GM21723 (cell line): ENCODE results near the gene TSPEAR.
"Not testable (repeated sequence)": the region's sequence is repeated elsewhere in the genome, so short reads cannot be mapped to it uniquely, and the experiment has no call there.

Source experiments
- ATAC-seq: cut with Tn5 transposase; IDR thresholded peaks from one replicate; pipeline ENCODE4 v1.9.1; 2021; ENCODE audit warnings: mild to moderate bottlenecking, moderate library complexity; ENCODE audit not compliant: unreplicated experiment

TSPEAR gene

DNA sequence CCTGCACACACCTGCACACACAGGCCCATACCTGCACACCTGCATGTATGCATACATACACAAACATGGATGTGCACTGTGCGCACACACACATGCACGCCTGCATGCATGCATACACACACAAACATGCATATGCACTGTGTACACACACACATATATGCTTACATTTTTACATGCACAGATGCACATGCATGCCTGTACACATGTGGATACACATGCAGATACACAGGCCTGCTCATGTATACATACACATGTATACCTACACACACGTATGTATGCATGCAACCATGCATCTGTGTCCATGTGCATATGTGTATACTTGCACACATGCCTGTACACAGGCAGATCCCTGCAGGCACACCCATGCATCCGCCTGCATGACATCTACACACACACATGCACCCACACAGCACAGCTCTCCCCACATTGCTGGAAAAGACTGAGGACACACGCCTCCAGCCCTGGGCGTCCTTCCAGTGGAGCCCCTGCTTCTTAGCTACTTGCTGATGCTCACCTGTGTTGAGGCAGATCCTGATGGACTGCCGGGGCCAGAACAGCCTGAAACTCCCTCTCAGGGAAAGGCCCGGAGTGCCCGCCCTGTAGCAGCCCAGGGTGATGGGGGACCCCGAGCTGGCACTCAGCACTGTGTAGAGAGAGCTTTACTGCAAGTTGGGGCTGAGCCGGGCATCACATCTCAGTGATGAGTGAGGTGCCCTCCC lies 200.0 kb downstream of the TSPEAR start:
- no peak for ATAC-seq

DNA sequence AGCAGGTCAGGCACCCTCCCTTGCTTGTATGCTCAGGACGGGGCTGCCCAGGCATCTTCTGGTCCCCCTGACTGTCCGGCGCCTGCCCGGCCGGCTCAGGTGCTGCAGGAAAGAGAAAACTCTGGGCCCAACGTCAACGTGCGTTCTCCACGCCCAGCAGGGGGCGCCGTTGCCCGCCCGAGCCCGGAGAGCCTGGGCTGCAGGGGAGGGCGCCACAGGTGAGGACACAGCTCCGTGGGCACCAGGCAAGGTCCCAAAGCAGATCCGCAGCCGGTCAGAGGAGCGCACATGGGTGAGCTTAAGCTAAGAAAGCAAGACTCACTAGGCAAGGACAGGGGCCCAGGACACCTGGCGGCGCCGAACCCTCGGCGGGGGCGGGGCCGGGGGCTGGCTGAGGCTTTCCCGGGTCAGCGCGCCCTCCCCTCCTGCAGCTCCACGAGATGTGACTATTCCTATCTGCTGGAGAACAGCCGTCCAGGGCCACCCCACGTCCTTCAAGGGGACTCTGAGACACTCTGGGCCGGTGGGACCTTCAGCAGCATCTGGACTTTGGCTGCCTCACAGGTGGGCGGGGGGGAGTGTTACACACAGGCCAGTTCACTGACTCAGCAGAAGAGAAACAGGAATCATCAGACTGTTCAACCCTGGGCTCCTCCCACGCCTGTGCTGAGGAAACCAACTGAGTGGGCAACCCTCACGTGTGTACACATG lies 200.7 kb downstream of the TSPEAR start:
- no peak for ATAC-seq

DNA sequence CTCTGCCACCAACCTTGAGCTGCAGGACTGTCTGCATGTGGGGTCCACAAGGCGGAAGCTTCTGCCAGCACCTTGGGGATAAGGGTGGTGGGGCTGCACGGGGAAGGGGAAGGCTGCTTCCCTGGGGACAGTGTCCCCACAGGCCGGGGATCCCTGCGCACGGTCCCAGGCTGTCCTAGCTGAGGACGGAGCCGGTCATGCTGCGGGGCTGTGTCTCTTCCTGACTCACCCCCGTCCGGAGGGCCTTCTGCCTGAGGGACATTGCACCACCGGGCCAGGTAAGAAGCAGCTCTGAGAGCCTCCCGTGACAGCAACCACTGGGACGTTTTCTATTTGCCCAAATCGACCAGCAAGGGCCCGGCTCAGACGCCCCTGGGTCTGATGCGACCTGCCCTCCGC lies 201.3 kb downstream of the TSPEAR start:
- no peak for ATAC-seq

DNA sequence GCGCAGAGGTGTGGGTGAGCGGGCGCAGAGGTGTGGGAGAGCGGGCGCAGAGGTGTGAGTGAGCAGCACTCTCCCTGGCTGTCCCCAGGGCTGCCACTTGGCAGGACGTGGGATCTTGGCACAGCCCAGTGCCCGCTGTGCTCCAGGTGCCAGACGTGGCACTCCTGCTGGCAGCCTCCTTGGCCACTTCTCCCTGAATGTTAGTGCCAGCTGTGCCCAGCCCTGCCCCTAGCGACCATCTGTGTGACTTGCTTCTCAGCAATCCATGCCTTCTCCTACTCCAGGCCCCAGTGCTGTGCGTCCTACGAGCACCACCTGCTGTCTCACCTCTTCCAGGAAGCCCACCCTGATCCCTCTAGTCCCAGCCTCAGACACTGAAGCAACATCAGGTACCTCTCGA lies 201.8 kb downstream of the TSPEAR start:
- no peak for ATAC-seq

DNA sequence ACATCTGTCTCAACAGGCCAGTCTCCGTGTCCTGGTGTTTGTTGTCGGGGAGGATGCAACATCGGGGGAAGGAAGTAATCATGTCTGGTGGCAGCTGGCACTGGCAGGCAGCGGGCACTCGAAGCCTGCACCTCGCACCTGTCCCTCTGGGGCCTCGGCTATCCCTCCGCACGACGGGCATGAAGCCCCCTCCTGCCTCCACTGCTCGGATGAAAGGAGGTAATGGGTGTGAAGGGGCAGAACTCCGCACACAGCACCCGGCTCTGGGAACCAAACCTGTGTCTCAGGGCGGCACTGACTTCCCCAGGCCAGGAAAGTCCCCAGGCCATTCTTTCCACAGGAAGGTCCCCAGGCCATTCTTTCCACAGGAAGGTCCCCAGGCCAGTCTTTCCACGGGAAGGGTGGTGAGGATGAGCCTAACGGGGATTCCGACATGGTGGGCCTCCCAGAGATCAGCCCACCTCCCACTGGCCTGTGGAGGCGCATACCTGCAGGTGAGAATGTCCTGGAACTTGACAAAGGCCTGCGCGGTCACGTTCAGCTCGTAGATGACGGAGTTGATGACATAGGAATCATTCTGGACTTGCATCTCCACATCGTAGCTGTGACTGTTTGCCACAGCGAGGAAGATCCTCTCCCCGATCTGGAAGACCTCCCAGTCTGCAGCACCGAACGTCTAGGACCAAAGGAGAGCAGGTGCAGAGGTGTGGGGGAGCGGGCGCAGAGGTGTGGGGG lies 202.5 kb downstream of the TSPEAR start:
- no peak for ATAC-seq

DNA sequence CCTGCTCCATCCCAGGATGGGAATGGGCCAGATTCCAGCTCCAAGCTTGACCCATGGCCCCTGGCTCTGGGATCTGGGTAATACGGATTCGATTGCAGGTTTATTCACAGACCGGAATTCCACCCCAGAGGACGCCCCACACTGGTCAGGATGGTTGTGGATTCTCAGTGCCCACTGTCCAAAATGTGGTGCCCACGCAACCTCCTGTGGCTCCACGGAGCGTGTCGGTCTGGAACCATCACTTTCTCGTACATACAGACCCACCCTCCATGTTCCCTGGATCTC lies 203.0 kb downstream of the TSPEAR start:
- ATAC-seq, result no peak

DNA sequence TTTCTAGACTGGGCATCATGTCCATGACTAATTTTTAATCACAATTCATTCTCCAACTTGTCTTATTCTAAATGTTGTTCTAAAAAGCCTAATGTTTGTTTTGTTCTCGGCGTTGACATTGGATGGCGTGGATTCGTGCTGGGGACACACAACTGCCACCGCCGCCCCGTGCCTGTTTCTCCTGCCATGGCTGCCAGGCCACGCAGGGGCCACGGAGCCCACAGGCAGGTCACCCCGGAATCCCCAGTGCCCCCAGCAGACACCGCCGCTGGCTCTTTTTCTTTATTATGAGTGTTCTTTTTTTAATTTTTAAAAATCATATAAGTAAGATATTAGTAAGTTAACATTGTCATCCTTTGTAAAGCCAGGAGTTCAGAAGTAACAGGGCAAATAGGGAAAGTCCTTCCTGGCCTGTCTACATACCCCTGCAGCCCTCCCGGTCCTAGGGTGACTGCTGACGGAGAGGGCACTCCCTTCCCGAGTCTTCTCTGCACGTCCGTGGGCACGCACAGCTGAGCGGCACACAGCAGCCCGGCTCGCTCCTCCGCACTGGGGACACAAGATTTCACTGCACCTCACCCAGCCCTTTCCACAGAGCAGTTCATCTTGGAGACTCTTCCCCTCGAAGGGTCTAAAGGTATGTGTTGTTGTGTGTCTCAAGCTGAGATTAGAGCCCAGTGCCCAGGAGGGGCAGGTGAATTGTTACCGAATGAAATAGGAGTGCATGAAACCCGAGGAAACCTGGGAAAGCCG lies 203.5 kb downstream of the TSPEAR start:
- ATAC-seq, result no peak

DNA sequence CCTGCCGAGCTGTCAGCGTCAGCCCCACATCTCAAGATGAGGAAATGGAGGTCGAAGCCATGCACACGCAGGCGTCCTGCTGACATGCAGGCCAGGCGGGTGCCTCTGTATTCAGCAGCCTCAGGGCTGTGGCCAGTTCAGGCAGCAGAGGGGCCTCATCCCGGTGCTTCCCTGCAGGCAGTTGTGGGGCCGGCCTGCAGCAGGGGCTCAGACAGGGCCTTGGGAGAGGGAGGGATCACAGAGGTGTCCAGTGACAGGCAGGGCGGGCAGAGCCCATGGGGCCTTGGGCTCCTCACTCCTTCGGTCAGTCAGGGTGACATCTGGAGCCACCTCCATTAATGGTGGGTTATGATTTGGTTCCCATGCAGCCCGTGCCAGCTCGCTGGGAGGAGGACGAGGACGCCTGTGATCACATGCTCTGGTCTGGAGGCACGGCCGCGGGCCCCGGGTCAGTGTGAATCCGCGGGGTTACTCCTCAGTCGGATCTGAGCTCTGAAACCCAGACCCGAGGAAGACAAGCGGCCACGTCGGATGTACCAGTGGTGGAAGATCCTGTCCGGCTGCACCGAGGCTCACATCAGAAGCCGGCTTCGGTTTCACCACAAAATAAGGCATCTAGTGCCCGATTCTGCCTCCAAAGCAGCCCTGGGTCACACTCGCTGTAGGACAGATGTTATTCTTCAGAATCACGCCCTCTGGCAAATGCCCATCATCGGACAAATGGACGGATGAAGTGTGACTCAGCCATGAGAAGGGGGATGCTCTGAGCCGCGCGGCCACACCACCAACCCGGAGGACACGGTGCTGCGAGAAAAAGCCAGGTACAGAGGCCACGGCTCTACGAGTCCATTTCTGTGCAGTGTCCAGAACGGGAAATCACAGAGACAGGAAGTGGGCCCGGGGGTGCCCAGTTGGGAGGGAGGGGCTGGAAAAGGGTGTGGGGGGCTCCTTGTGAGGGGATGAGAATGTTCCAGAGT lies 204.8 kb downstream of the TSPEAR start:
- ATAC-seq, result no peak

DNA sequence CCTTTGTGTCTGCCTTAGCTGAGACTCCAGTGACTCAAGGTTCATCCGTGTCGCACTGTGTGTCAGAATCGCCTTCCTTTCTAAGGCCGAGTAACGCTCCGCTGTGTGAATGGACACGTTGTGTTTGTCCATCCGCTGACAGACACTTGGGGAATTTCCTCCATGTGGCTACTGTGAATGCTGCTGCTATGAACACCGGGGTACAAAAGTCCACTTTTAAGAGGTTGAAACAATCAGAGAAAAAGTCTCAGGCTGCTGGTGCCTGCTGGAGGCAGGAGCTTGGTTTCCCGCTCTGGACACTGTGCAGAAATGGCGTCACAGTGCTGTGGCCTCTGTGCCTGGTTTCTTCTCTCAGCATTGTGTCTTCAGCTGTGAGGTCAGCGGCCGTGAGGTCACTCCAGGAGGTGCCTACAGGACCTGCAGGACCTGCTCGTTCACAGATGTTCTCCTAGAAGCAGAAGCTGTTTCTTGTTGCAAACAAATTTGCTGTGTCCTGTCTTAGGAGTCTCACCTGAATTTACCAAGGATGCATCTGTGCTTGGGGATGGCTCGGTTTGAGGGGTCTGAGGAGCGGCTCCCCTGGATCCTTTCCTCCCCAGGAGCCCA lies 205.6 kb downstream of the TSPEAR start:
- no peak for ATAC-seq

DNA sequence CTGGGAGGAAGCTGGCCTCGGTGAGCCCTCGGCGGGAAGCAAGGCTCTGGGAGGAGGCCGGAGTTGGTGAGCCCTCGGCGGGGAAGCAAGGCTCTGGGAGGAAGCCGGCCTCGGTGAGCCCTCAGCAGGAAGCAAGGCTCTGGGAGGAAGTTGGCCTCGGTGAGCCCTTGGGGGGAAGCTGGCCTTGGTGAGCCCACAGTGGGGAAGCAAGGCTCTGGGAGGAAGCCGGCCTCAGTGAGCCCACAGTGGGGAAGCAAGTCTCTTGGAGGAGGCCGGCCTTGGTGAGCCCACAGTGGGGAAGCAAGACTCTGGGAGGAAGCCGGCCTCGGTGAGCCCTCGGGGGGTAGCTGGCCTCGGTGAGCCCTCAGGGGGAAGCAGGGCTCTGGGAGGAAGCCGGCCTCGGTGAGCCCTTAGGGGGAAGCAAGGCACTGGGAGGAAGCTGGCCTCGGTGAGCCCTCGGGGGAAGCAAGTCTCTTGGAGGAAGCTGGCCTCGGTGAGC lies 207.4 kb downstream of the TSPEAR start:
- no peak for ATAC-seq

DNA sequence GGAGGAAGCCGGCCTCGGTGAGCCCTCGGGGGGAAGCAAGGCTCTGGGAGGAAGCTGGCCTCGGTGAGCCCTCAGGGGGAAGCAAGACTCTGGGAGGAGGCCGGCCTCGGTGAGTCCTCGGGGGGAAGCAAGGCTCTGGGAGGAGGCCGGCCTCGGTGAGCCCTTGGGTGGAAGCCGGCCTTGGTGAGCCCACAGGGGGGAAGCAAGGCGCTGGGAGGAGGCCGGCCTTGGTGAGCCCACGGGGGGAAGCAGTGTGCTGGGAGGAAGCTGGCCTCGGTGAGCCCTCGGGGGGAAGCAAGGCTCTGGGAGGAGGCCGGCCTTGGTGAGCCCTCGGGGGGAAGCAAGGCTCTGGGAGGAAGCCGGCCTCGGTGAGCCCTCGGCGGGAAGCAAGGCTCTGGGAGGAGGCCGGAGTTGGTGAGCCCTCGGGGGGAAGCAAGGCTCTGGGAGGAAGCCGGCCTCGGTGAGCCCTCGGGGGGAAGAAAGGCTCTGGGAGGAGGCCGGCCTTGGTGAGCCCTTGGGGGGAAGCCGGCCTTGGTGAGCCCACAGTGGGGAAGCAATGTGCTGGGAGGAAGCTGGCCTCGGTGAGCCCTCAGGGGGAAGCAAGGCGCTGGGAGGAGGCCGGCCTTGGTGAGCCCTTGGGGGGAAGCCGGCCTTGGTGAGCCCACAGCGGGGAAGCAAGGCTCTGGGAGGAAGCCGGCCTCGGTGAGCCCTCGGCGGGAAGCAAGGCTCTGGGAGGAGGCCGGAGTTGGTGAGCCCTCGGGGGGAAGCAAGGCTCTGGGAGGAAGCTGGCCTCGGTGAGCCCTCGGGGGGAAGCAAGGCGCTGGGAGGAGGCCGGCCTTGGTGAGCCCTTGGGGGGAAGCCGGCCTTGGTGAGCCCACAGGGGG lies 208.1 kb downstream of the TSPEAR start:
- not testable (repeated sequence) for ATAC-seq

DNA sequence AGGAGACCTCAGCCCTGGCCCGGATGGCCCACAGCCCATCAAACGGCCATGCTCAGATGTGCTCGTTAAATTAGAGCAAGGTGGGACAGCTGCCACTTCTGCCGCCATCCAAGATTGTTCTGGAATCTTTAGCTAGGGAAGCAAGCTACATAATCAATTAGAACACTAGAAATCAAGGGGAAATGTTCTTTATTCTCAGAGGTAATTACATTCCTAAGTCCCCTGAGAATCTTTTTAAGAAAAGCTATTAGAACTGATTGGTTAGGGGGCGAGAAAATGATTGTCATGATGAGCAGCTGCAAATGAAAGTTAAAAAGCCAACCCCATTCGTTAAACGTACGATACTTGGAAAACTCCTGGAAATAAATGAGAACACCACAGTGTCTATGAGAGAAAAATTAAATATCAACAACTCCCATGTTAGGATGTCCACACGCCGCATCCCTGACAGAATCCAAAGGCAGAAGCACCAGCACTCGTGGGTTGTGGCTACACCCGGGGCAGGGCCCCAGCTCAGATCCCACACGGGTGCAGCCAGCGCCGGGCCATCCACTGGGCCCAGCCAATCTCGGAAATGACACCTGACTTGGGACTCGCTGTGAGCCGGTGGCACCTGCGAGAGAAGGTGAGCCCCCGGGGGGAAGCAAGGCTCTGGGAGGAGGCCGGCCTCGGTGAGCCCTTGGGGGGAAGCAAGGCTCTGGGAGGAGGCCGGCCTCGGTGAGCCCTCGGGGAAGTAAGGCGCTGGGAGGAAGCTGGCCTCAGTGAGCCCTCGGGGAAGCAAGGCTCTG lies 209.0 kb downstream of the TSPEAR start:
- ATAC-seq, result no peak

DNA sequence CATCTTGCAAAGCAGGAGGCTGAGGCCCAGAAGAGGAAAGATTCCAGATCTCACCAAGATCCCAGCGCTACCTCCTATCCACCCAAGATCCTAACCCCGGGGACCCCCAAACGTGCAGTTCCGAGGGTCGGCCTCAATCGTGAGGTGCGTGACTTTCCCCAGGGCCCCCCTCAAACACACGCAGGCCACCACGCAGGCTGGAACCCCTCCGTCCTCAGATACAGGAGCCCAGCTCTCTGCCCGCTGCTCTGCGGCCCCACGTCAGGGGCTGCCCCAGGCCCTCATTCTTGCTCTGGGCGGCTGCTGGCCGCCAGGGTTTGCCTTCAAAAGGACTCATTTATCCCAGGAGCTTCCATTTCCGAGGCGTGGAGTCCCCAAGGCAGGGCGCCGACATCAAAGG lies 211.3 kb downstream of the TSPEAR start:
- ATAC-seq, result no peak

DNA sequence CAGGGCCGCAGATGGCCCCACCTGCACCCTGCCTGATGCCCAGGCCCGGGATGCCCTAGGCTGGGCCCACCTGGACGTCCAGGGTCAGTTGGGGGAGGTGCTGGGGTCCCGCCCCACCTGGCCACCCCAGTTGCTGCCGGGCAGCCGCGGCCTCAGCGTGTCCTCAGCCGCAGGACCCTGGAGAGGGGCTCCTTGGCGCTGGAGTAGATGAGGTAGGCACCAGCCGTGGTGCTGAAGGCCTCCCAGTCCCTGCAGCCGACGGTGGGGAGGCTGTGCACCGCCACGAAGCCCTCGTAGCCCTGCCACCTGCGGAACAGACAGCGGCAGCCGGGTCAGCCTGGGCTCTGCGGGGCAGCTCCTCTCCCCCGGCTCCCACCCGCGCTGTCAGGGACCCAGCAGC lies 211.7 kb downstream of the TSPEAR start:
- no peak for ATAC-seq

DNA sequence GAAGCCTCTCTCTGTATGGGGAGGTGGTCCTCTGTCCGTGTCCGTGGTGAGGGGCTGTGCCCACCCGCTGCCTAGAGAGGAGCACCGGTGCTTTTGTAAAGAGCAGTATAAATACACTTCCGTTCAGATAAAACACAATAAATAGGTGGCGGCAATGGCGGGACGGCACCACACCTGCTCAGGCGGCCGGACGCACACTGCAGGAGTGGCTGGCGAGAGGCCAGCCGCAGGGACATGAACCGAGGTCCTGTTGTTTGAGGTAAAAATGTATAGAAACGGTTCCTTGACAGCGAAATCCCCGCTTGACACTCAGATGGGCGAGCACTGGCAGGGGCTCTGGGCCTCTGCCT lies 212.2 kb downstream of the TSPEAR start:
- no peak for ATAC-seq

DNA sequence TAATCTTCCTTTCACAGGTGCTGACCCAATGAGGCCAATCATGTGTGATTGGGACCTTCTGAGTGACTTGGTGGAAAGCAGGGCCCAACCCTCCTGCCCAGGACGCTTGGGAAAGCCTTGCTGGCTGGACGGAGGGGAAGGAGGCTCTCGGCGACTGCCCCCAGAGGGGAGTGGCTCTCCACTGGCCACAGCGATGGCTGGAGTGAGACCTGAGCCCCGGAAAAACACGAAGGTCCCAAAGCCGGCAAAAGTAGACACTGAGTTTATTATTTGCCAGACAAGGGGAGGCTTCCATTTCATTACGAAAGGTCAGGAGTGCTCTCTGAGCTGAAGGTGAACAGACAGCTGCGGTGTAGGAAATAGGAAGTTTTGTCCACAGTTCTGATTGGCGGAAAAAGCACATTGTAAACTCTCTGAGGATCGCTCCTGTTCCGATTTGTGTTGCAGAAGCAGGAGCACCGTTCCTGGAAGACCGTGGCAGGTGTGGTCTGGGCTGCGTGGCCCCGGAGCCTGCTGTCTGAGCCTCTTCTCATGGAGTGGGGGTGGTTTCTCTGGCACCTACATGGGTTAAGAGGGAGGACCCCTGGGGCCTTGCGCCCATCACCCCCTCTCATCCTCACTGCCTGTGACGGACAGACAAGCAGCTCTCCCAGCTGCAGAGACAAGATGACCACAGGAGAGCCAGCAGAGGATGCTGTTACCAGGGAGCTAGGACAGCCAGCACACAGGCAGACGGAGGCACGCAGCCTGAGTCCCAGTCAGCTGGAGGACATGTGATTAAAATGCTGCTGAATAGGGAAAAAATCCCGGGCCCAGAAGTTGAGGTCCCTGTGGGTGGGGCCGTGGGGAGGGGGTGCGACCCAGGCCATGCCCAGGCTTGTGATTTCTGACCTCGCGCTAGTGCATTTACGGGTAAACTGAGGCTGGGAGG lies 212.8 kb downstream of the TSPEAR start:
- ATAC-seq, result no peak

DNA sequence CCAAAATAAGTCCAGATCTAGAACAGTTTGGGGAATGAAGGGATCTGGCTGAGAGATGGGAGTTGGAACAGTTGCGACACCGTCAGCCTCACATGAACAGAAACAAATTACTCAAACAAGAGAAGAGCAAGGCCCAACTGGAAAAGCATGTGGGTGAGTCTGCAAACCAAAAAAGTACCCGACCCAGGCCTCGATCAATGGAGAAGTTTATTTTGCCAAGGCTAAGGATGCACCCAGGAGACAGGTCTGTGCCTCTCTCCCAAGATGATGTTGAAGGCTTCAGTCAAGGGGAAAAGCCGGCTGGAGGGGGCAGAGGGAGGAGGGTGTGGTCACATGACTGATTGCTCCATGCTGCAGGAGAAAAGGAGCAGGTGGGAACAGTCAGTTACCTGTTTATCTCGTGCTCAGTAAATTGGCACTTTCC lies 213.7 kb downstream of the TSPEAR start:
- no peak for ATAC-seq
